Endothelial cell (in vitro differentiated cells): ENCODE results near the gene YTHDF2. TPM values are rescaled to one million over a fixed set of nuclear protein-coding genes. Genes with fewer than 3 reads are reported as not detected.
"Not testable (repeated sequence)": the region's sequence is repeated elsewhere in the genome, so short reads cannot be mapped to it uniquely, and the experiment has no call there.

Experiments
- DNase-seq: peaks from one replicate; pipeline ENCODE4 v3.0.0; 2021; ENCODE audit warnings: low spot score
- H3K27ac Mint-ChIP-seq: one replicate; pipeline ENCODE4 v1.8.0; 2021; ENCODE audit warnings: mixed read lengths, inconsistent platforms; ENCODE audit not compliant: unreplicated experiment
- H3K27me3 Mint-ChIP-seq: one replicate; pipeline ENCODE4 v1.8.0; 2021; ENCODE audit warnings: mild to moderate bottlenecking, moderate library complexity, mixed read lengths, inconsistent platforms; ENCODE audit not compliant: unreplicated experiment
- H3K36me3 Mint-ChIP-seq: one replicate; pipeline ENCODE4 v1.8.0; 2021; ENCODE audit warnings: mild to moderate bottlenecking, low read depth, mixed read lengths, inconsistent platforms; ENCODE audit not compliant: unreplicated experiment
- H3K4me1 Mint-ChIP-seq: one replicate; pipeline ENCODE4 v1.8.0; 2021; ENCODE audit warnings: mild to moderate bottlenecking, mixed read lengths, inconsistent platforms; ENCODE audit not compliant: unreplicated experiment
- H3K4me3 Mint-ChIP-seq: one replicate; pipeline ENCODE4 v1.8.0; 2021; ENCODE audit warnings: mild to moderate bottlenecking, mixed read lengths, inconsistent platforms; ENCODE audit not compliant: unreplicated experiment
- H3K9me3 Mint-ChIP-seq: one replicate; pipeline ENCODE4 v1.8.0; 2021; ENCODE audit warnings: mixed read lengths, inconsistent platforms; ENCODE audit not compliant: unreplicated experiment
- CTCF ChIP-seq: fragments of 200-600 bp; sonication (generic); IDR thresholded peaks from one replicate; pipeline ENCODE4 v1.5.0; 2021; ENCODE audit warnings: antibody characterized with exemption; ENCODE audit not compliant: unreplicated experiment
- total RNA-seq: library from RNA; stranded (reverse); fragmentation: NEBNext Ultra II Directional; extraction: Animal tissue kit (Norgen Biotek cat#: 25700); gene quantifications from one replicate; pipeline ENCODE4 v1.2.1, GENCODE V29; 2021; ENCODE audit not compliant: unreplicated experiment

The YTHDF2 gene
- total RNA-seq, 1 donor from 2014 or later = 118 TPM

GRCh38 chr1:28737307-28738132 is 780 bp downstream of the YTHDF2 start:
- H3K4me3 Mint-ChIP-seq = peak overlapping the region; percentile 100
- H3K27me3 Mint-ChIP-seq = peaks cover 5% of the 10 kb centered on the region
- H3K36me3 Mint-ChIP-seq = peaks cover 28% of the 10 kb centered on the region

GRCh38 chr1:28740118-28740517 is 3.4 kb downstream of the YTHDF2 start:
- Mint-ChIP-seq H3K27me3 (peaks cover 5% of the 10 kb centered on the region), H3K4me1 (peaks cover 46% of the 10 kb centered on the region), H3K36me3 (peaks cover 52% of the 10 kb centered on the region), H3K27ac (no peak overlapping the region), H3K4me3 (peak overlapping the region; percentile 38), H3K9me3 (no peaks in the 10 kb centered on the region)
- no peak for DNase-seq
- no peak for TF ChIP-seq CTCF

More at GRCh38 chr1:28737307-28738132, 780 bp downstream of the YTHDF2 start:
- TF ChIP-seq CTCF = no peak
- Mint-ChIP-seq H3K27ac (peak overlapping the region; percentile 99), H3K9me3 (no peaks in the 10 kb centered on the region), H3K4me1 (peaks cover 30% of the 10 kb centered on the region)
- DNase-seq = peak; percentile 50

GRCh38 chr1:28744184-28744583 is 7.4 kb downstream of the YTHDF2 start:
- H3K4me3 Mint-ChIP-seq = peak overlapping the region; percentile 75
- H3K9me3 Mint-ChIP-seq = no peaks in the 10 kb centered on the region
- no peak for TF ChIP-seq CTCF
- H3K36me3 Mint-ChIP-seq = peaks cover 48% of the 10 kb centered on the region
- H3K27ac Mint-ChIP-seq = no peak overlapping the region
- H3K4me1 Mint-ChIP-seq = peaks cover 32% of the 10 kb centered on the region
- DNase-seq = no peak
- H3K27me3 Mint-ChIP-seq = no peaks in the 10 kb centered on the region

- Mint-ChIP-seq H3K4me1 (peaks cover 33% of the 10 kb centered on the region), H3K9me3 (no peaks in the 10 kb centered on the region), H3K36me3 (peaks cover 43% of the 10 kb centered on the region), H3K27me3 (no peaks in the 10 kb centered on the region), H3K4me3 (no peak overlapping the region), H3K27ac (no peak overlapping the region)
- DNase-seq = no peak
- TF ChIP-seq CTCF = no peak
These were observed 9.0 kb downstream of the YTHDF2 start for GRCh38 chr1:28745653-28746173.

GRCh38 chr1:28750330-28750729 is 13.6 kb downstream of the YTHDF2 start:
- no peak for DNase-seq
- Mint-ChIP-seq H3K27me3 (no peaks in the 10 kb centered on the region), H3K4me3 (no peak overlapping the region), H3K9me3 (no peaks in the 10 kb centered on the region), H3K36me3 (peaks cover 15% of the 10 kb centered on the region), H3K4me1 (peaks cover 24% of the 10 kb centered on the region), H3K27ac (peak overlapping the region; percentile 16)
- no peak for TF ChIP-seq CTCF

- not testable (repeated sequence) for H3K27ac Mint-ChIP-seq, H3K9me3 Mint-ChIP-seq
- H3K4me1 Mint-ChIP-seq = peaks cover 24% of the 10 kb centered on the region
These were observed 14.1 kb downstream of the YTHDF2 start for GRCh38 chr1:28750771-28751294.

More at GRCh38 chr1:28750771-28751294, 14.1 kb downstream of the YTHDF2 start:
- not testable (repeated sequence) for H3K27me3 Mint-ChIP-seq, DNase-seq, H3K4me3 Mint-ChIP-seq
- H3K36me3 Mint-ChIP-seq = peaks cover 15% of the 10 kb centered on the region
